BE2C (cell line): ENCODE data around the gene SIM2.

ENCODE experiments used
- DNase-seq: peaks from one replicate; pipeline ENCODE4 v3.0.0-alpha.2; 2020
- H3K27me3 ChIP-seq: fragments of 250-450 bp; sonication (Bioruptor Pico); 2 replicates; pipeline ENCODE4 v1.5.1; 2020; ENCODE audit warnings: mild to moderate bottlenecking
- H3K36me3 ChIP-seq: fragments of 250-450 bp; sonication (Bioruptor Pico); 2 replicates; pipeline ENCODE4 v1.5.1; 2020; ENCODE audit warnings: mild to moderate bottlenecking
- H3K4me1 ChIP-seq: fragments of 250-450 bp; sonication (Bioruptor Pico); 2 replicates; pipeline ENCODE4 v1.5.1; 2020
- H3K4me3 ChIP-seq: 2 replicates; pipeline ENCODE4 v1.5.1; 2011; ENCODE audit warnings: low read depth, low read length
- H3K9me3 ChIP-seq: fragments of 250-450 bp; sonication (Bioruptor Pico); 2 replicates; pipeline ENCODE4 v1.5.1; 2020
- TF ChIP-seq, protein P1 (sequence below): IDR thresholded peaks from 2 replicates; pipeline ENCODE4 v1.5.1; 2012; ENCODE audit warnings: mild to moderate bottlenecking, low read depth, low read length

SIM2 gene

DNA sequence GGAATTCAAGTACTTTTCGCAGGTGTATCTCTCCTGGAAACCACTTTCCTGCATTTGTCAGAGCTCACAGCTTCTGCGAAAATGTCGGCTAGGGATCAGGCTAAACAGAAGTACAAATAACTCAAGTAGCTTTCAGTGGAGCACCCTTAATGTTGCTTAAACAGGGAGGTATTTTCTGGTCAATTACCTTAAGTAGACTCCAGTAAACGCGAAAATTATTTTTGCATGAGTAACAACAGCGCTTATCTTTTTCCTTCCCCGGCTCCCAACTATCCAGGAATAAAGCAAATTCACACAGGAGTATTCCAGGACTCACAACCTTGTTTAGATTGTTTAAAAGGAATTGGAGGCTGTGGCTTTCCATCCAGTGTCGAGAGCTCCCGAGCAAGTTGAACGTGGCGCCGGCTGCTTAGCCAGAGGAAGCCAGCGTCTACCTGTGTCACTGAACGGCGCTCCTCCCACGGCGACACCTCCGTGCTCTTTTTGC lies 7.3 kb upstream of the SIM2 start:
- Histone ChIP-seq H3K4me1 (no peaks in the 10 kb centered on the region), H3K36me3 (no peaks in the 10 kb centered on the region), H3K4me3 (no peak overlapping the region), H3K9me3 (no peaks in the 10 kb centered on the region; the same call in 1 of the 2 replicates), H3K27me3 (peaks cover 85% of the 10 kb centered on the region)
- TF ChIP-seq, protein P1, sequence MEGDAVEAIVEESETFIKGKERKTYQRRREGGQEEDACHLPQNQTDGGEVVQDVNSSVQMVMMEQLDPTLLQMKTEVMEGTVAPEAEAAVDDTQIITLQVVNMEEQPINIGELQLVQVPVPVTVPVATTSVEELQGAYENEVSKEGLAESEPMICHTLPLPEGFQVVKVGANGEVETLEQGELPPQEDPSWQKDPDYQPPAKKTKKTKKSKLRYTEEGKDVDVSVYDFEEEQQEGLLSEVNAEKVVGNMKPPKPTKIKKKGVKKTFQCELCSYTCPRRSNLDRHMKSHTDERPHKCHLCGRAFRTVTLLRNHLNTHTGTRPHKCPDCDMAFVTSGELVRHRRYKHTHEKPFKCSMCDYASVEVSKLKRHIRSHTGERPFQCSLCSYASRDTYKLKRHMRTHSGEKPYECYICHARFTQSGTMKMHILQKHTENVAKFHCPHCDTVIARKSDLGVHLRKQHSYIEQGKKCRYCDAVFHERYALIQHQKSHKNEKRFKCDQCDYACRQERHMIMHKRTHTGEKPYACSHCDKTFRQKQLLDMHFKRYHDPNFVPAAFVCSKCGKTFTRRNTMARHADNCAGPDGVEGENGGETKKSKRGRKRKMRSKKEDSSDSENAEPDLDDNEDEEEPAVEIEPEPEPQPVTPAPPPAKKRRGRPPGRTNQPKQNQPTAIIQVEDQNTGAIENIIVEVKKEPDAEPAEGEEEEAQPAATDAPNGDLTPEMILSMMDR, result no peak
- DNase-seq, result no peak

GRCh38 chr21:36692114-36692834 lies 6.6 kb upstream of the SIM2 start:
- no peak overlapping the region for H3K4me3 ChIP-seq
- H3K27me3 ChIP-seq, result peaks cover 91% of the 10 kb centered on the region
- no peaks in the 10 kb centered on the region; the same call in 1 of the 2 replicates for H3K9me3 ChIP-seq
- no peaks in the 10 kb centered on the region for H3K4me1 ChIP-seq
- no peaks in the 10 kb centered on the region for H3K36me3 ChIP-seq
- TF ChIP-seq, protein P1, result no peak
- no peak for DNase-seq

- Histone ChIP-seq H3K4me3 (no peak overlapping the region), H3K9me3 (no peaks in the 10 kb centered on the region; the same call in 1 of the 2 replicates), H3K36me3 (no peaks in the 10 kb centered on the region), H3K27me3 (peaks cover 97% of the 10 kb centered on the region), H3K4me1 (no peaks in the 10 kb centered on the region)
- TF ChIP-seq, protein P1, result no peak
- DNase-seq, result no peak
These were observed 6.0 kb upstream of the SIM2 start for GRCh38 chr21:36692835-36693488.

- Histone ChIP-seq H3K4me1 (no peaks in the 10 kb centered on the region), H3K4me3 (no peak overlapping the region), H3K9me3 (no peaks in the 10 kb centered on the region; the same call in 1 of the 2 replicates), H3K36me3 (no peaks in the 10 kb centered on the region), H3K27me3 (peaks cover 97% of the 10 kb centered on the region)
- TF ChIP-seq, protein P1, result no peak
- no peak for DNase-seq
These were observed 5.4 kb upstream of the SIM2 start for GRCh38 chr21:36693489-36694030.

DNA sequence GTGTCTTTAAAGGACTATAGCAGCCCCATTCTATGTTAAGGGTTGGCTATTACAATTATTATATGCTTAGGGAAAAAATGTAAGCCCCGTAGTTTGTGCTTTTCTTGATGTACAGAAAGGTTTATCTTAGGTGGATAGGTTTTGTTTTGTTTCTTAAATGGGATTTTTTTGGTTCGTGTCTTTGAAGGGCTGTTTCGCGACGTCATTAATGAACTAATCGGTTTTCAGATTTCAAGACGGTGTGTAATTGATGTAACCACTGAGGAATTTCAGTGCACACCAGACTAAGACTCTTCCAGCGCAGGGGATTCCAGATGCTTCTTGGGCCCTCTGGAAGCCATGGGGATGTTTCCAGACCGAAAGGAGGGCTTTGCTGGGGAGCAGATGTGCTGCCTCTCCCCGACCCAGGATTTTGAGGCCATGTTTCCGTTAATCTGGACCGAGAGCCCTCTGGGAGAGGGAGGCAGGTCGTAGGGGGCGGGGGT lies 4.8 kb upstream of the SIM2 start:
- Histone ChIP-seq H3K27me3 (peaks cover 99% of the 10 kb centered on the region), H3K4me1 (no peaks in the 10 kb centered on the region), H3K9me3 (no peaks in the 10 kb centered on the region), H3K4me3 (no peak overlapping the region), H3K36me3 (no peaks in the 10 kb centered on the region)
- TF ChIP-seq, protein P1, result no peak
- no peak for DNase-seq
